A549 treated with RU486 at 1 μM for 4 hours (cell line): ENCODE measurements around the gene ZBTB6. TPM values are rescaled to one million over a fixed set of nuclear protein-coding genes. Genes with fewer than 3 reads are reported as not detected.

Experiments
- total RNA-seq: library from RNA; stranded (reverse); fragments of 200-300 nt; extraction: Qiagen RNA extraction; gene quantifications from 5 replicates; pipeline ENCODE4 v1.2.3, GENCODE V29; 2022; ENCODE audit warnings: low read depth

Gene ZBTB6, protein sequence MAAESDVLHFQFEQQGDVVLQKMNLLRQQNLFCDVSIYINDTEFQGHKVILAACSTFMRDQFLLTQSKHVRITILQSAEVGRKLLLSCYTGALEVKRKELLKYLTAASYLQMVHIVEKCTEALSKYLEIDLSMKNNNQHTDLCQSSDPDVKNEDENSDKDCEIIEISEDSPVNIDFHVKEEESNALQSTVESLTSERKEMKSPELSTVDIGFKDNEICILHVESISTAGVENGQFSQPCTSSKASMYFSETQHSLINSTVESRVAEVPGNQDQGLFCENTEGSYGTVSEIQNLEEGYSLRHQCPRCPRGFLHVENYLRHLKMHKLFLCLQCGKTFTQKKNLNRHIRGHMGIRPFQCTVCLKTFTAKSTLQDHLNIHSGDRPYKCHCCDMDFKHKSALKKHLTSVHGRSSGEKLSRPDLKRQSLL
- 1.8 to 5.8 TPM (median 5.6 TPM) in 5 replicates for total RNA-seq

GRCh38 chr9:122912964-122913673 is at the start of gene ZBTB6:
Gene ZBTB6, minus strand, starts transcription at chr9:122913323. Its CDS starts 1,251 bp downstream, at chr9:122912072.

DNA sequence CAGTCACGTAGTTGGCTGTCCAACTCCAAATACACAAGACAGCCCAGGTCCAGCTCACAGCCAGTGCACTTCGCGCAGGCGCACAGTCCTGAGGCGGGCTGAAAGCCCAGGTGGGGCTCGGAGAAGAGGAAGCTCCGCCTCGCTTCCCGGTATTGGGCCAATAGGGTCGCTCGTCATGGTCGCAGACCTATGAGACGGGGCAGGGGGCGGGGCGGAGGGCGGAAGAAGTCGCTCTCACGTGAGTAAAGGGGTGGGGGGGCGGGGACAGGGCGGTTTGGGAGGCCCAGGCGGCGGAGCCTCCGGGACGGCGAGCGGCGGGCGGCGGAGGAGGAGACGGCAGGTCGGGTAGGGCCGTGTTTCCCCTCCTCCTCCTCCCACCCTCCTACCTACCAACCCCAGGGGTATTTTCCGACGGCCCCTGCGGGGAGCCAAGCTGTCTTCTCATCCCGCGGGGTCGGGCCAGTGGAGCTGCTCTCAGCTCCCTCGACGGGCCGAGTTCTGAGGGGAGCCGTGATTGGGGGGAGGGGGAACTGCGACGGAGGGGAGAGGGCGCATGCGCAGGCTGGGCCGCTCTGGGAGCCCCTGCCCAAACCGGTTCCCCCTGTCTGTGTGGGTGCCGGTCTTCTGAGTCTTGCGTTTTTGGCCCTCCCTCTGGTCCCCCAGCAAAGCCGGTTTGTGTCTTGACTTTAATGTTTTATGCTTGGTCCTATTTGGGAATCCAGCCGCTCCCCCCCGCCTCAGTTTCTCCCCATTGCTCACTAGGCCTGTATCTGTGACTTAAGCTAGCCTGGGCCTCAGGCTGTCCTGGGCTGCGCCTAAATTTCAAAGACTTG is 27.8 kb upstream of the ZBTB6 start, which contains the start of gene RABGAP1:
Gene RABGAP1, plus strand, starts transcription at position 272 of the 833 bp plus-strand sequence. CDS start 16,040 bp downstream, outside the sequence.

GRCh38 chr9:122931226-122932121 is 18.4 kb upstream of the ZBTB6 start, which contains the start of gene ZBTB26:
Gene ZBTB26, minus strand, starts transcription at chr9:122931512. Its CDS starts 11,578 bp downstream, at chr9:122919934.

GRCh38 chr9:122904823-122905710 is 8.1 kb downstream of the ZBTB6 start, which contains the start of gene RC3H2:
Gene RC3H2, minus strand, starts transcription at chr9:122905359. Its CDS starts 7,850 bp downstream, at chr9:122897509.

Other genes with a start within 250 kb of the ZBTB6 start
- gene OR1L3, start 238.2 kb downstream of the ZBTB6 start, total RNA-seq, result not detected in 5 replicates
- gene OR1L4, start 189.3 kb downstream of the ZBTB6 start, total RNA-seq, result not detected in 5 replicates
- gene OR1L6, start 171.0 kb downstream of the ZBTB6 start, total RNA-seq, result not detected in 5 replicates
- not detected in 5 replicates for gene OR5C1, start 124.4 kb downstream of the ZBTB6 start, total RNA-seq
- not detected in 5 replicates for gene OR1K1, start 113.2 kb downstream of the ZBTB6 start, total RNA-seq
- gene PDCL, start 84.7 kb downstream of the ZBTB6 start, total RNA-seq, result 16.0 to 18.5 TPM (median 17.7 TPM) in 5 replicates
- 16.8 to 23.2 TPM (median 22.0 TPM) in 5 replicates for gene RC3H2, start 8.0 kb downstream of the ZBTB6 start, total RNA-seq
- gene ZBTB26, start 18.2 kb upstream of the ZBTB6 start, total RNA-seq, result 1.1 to 2.0 TPM (median 1.9 TPM) in 5 replicates
- 10.1 to 15.4 TPM (median 13.4 TPM) in 5 replicates for gene RABGAP1, start 27.7 kb upstream of the ZBTB6 start, total RNA-seq
- not detected in 5 replicates for gene GPR21, start 120.3 kb upstream of the ZBTB6 start, total RNA-seq